Fibroblast of the aortic adventitia (primary cell): ENCODE measurements around the gene SLIT1. TPM values are rescaled to one million over a fixed set of nuclear protein-coding genes. Genes with fewer than 3 reads are reported as not detected.

Experiments
- DNase-seq: peaks from one replicate; pipeline ENCODE4 v3.0.0-alpha.2; 2010; ENCODE audit warnings: low read depth
- H3K4me3 ChIP-seq: 2 replicates; pipeline ENCODE4 v1.5.1; 2011; ENCODE audit warnings: low read depth, mild to moderate bottlenecking, control low read depth, low read length, moderate library complexity
- total RNA-seq: library from RNA; depleted of rRNA; stranded (reverse); fragments of >200 nt; gene quantifications from 2 replicates; pipeline ENCODE4 v1.2.3, GENCODE V29; 2012; ENCODE audit warnings: low replicate concordance
- TF ChIP-seq, protein P1 (sequence below): IDR thresholded peaks from 2 replicates; pipeline ENCODE4 v1.5.1; 2011; ENCODE audit warnings: mild to moderate bottlenecking, low read length, control low read depth, inconsistent platforms; ENCODE audit not compliant: insufficient read depth

Gene SLIT1
- total RNA-seq, 1 donor = 0.09 TPM

DNA sequence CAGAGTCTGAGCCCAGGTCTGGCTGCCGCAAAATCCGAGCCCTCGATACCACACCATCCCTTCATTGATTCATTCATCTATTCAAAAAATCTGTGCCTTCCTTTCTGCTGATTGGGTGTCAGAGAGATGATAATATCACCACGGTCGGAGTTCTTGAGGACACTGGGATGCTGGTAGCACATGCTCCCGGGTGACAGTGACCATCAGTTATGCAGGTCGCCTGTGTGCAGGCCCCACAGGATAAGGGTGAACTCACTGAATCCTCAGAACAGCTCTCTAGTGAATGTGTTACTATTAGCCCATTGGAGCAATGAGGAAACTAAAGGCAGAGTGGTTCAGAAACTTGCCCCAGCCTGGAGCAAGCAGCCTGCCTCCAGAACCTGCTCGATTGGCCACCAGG lies 145.1 kb downstream of the SLIT1 start:
- TF ChIP-seq, protein P1, sequence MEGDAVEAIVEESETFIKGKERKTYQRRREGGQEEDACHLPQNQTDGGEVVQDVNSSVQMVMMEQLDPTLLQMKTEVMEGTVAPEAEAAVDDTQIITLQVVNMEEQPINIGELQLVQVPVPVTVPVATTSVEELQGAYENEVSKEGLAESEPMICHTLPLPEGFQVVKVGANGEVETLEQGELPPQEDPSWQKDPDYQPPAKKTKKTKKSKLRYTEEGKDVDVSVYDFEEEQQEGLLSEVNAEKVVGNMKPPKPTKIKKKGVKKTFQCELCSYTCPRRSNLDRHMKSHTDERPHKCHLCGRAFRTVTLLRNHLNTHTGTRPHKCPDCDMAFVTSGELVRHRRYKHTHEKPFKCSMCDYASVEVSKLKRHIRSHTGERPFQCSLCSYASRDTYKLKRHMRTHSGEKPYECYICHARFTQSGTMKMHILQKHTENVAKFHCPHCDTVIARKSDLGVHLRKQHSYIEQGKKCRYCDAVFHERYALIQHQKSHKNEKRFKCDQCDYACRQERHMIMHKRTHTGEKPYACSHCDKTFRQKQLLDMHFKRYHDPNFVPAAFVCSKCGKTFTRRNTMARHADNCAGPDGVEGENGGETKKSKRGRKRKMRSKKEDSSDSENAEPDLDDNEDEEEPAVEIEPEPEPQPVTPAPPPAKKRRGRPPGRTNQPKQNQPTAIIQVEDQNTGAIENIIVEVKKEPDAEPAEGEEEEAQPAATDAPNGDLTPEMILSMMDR = no peak
- DNase-seq = no peak
- H3K4me3 ChIP-seq = no peak overlapping the region

DNA sequence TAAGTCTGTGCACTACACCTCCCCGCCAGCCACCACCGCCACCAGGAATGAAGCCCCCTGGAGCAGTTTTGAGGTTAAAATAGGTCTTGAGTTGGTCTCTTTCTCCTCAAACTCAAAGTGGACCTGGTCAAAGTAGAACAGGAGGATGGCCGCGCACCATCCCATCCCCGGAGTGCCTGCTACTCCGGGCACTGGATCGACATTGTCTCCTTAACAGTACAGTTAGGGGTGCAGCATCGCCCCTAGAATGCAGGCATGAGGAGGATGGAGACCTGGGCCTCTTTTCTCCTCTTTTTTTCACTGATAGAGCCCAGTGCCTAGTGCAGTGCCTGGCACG lies 145.5 kb downstream of the SLIT1 start:
- H3K4me3 ChIP-seq = no peak overlapping the region
- DNase-seq = no peak
- TF ChIP-seq, protein P1 = no peak

DNA sequence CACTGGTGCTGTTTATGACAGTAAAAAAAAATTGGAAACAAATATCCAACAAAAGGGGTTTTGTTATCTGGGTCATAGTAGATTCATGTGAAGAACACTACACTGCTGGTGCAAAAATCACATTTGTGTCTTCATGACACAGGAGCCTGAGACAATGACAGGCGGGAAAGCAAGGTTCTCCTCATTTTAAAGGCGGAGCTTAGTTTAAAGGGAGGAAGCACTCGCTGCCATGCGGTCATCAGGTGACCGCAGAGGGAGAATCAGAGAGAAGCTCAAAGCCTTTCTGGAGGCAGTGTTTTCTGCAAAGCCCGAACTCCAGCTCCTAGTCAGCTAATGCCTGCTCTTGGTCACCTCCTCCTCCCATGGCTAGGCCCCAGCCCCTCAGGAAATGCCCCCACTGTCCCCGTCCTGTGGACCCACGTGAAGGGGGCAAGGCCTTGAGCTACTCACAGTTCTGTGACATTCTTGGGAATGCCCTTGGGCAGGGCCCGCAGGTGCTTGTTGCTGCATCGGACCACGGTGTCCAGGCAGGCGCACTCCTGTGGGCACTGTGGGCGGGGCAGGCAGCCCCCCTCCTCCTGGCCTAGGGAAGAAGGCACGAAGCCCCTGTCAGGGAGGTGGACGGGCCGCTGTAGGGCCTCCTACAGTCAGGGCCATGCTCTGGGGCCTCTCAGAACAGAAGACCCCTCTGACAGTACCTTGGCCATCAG lies 146.1 kb downstream of the SLIT1 start:
- no peak for DNase-seq
- TF ChIP-seq, protein P1 = no peak
- no peak overlapping the region for H3K4me3 ChIP-seq

DNA sequence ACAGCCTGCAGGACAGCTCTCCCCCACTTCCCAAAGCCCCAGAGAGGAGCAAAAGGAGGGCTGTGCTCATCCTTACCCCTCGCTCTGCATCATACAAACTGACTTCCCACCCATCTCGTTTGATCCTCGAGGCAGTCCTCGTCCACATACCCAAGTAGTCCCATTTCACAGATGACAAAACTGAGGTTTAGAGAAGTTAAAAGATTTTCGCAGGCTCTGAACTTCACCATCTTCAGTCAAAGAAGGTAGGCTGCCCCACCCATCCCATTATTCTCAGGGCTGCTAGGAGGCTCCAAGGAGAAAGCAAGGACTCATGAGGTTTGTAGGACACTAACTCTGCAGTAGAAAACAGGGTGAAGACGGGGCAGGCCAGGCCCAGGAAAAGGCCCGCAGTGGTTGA lies 147.1 kb downstream of the SLIT1 start:
- DNase-seq = no peak
- no peak overlapping the region for H3K4me3 ChIP-seq
- TF ChIP-seq, protein P1 = no peak

DNA sequence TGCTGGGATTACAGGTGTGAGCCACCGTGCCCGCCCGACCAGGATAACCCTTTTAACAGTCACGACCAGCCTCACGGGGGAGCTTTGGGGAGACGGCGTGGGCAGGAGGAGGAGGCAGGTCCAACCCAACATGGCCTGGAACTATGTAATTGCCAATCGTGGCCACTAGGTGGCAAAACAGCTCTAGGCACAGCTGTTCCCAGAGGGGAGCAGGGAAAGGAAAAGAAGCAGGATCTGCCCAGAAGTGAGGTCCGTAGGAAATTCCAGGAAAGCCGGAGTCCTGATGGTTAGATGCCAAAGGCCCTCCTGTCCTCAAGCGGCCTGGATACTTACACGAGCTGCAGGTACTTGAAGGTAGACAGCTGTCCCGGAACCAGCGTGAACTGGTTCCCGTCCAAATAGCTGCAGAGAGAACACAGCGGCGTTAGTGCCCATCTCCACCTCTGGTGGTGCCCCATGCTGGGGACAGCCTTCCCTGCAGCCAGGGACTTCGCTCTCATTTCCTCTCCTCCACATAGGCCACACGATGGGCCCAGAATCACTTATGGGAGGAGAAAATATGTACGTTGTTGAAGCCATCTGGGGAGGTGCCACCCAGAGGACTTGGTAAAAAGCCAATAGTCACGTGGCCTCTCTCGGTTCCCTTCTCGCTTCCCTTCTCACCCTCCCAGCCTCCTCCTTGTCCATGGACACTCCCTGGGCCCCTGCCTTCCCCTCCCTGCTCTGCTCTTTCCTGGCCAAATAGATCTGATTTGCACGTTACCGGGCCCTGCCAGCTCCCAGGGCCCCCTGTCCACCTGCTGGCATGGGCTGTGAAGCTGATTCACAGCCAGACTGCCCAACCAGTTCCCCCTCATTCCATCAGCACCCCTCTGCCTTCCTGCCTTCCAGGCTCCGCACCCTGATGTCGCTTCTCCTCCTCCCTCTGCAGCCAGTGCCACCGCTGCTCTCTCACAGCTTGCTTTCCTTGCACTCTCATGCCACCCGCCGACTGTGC lies 148.1 kb downstream of the SLIT1 start:
- peak; percentile 84 for DNase-seq
- H3K4me3 ChIP-seq = peak overlapping the region; percentile 62
- TF ChIP-seq, protein P1 = peak; percentile 91

DNA sequence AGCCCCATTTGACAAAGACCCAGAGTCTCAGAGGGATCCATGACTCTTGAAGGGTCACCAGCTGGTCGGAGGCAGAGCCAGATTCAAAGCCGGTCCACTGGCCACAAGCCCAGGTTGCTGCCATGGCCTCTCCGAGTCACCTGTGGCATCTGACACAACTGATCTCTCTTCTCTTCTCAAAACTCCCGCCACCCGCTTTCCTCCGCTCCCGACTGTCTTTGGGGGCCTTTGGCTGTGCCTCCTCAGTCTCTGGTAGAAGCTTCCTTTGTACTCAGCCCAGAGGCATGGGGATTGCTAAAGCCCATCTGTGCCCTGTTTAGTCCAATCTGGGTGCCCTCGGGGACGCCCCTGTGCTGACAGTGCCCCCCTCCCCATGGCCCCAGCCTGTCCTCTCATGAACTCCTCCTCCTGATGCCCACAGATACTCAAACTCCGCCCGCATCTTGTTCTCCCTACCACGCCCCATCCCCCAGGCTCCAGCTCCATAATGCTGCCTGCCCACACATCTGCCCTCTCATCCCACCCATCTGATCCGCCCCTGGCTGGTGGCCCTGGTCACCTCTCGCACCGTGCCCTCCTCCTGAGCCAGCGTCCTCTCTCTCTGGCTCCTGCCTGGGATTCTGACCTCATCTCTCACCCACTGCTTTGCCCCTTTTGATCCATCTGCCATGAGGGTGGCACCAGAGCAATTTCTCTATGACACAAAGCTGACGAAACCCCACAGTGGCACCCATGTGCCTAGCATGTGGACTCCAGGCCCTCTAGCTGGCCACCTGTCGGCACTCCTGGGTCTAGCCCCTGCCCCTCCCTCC lies 150.6 kb downstream of the SLIT1 start:
- no peak for DNase-seq
- no peak overlapping the region for H3K4me3 ChIP-seq
- TF ChIP-seq, protein P1 = no peak
